Stimulated activated CD4-positive, alpha-beta T cell treated with anti-CD3 and anti-CD28 coated beads, Interleukin-12 subunit alpha, Interleukin-12 subunit beta, amount 100 ng/mL, for 4 hours (primary cell): Measurements from ENCODE around the gene C10orf105.

Experiments used
- DNase-seq: peaks from one replicate; pipeline ENCODE4 v3.0.0-alpha.2; 2020

The C10orf105 gene

GRCh38 chr10:71737001-71737833, 17.6 kb upstream of the C10orf105 start:
- DNase-seq: no peak

- DNase-seq: no peak
Observed at GRCh38 chr10:71736570-71736952, 17.0 kb upstream of the C10orf105 start.

- DNase-seq: peak; percentile 59
Observed at GRCh38 chr10:71735709-71736569, 16.4 kb upstream of the C10orf105 start.

- no peak for DNase-seq
Observed at GRCh38 chr10:71734797-71735196, 15.2 kb upstream of the C10orf105 start.

GRCh38 chr10:71731791-71732190, 12.2 kb upstream of the C10orf105 start:
- DNase-seq: no peak

- no peak for DNase-seq
Observed at GRCh38 chr10:71729161-71729636, 9.6 kb upstream of the C10orf105 start.

GRCh38 chr10:71727738-71728737, 8.5 kb upstream of the C10orf105 start:
- DNase-seq: no peak

- peak; percentile 61 for DNase-seq
Observed at GRCh38 chr10:71727105-71727737, 7.6 kb upstream of the C10orf105 start.

GRCh38 chr10:71726580-71727104, 7.1 kb upstream of the C10orf105 start:
- DNase-seq: no peak

- DNase-seq: peak; percentile 73
Observed at GRCh38 chr10:71725998-71726579, 6.5 kb upstream of the C10orf105 start.

GRCh38 chr10:71725249-71725648, 5.7 kb upstream of the C10orf105 start:
- DNase-seq: no peak

GRCh38 chr10:71724539-71724938, 5.0 kb upstream of the C10orf105 start:
- DNase-seq: no peak

- DNase-seq: no peak
Observed at GRCh38 chr10:71723311-71723710, 3.7 kb upstream of the C10orf105 start.

GRCh38 chr10:71722849-71723248, 3.3 kb upstream of the C10orf105 start:
- DNase-seq: no peak

GRCh38 chr10:71721313-71721712, 1.7 kb upstream of the C10orf105 start:
- DNase-seq: no peak

- DNase-seq: no peak
Observed at GRCh38 chr10:71720288-71720687, 710 bp upstream of the C10orf105 start.

- DNase-seq: no peak
Observed at GRCh38 chr10:71719042-71719441, 536 bp downstream of the C10orf105 start.

GRCh38 chr10:71718165-71718698, 1.3 kb downstream of the C10orf105 start:
- DNase-seq: no peak

GRCh38 chr10:71717551-71717951, 2.0 kb downstream of the C10orf105 start:
- no peak for DNase-seq

GRCh38 chr10:71717056-71717455, 2.5 kb downstream of the C10orf105 start:
- DNase-seq: no peak

GRCh38 chr10:71716426-71716825, 3.2 kb downstream of the C10orf105 start:
- DNase-seq: no peak
